Thyroid gland (tissue), 4 donors: ENCODE results near the gene CTBS.

Experiments
- POLR2A ChIP-seq, 2 donors: fragments of 450-650 bp; IDR thresholded peaks; one replicate each; pipeline ENCODE4 v1.6.1; 2017; ENCODE audit warnings: antibody characterized with exemption in 2 of 2, mild to moderate bottlenecking in 2 of 2, moderate library complexity in 1 of 2
- TF ChIP-seq, protein P1 (sequence below), 6 experiments: fragments of 200-600 bp in 3 of 6; fragments of 450-650 bp in 3 of 6; sonication (generic) in 3 of 6; IDR thresholded peaks; one replicate each; pipeline ENCODE4 v1.5.1; 2016 to 2019; ENCODE audit warnings: antibody characterized with exemption in 6 of 6, mild to moderate bottlenecking in 2 of 6, inconsistent platforms in 1 of 6, moderate library complexity in 1 of 6

DNA sequence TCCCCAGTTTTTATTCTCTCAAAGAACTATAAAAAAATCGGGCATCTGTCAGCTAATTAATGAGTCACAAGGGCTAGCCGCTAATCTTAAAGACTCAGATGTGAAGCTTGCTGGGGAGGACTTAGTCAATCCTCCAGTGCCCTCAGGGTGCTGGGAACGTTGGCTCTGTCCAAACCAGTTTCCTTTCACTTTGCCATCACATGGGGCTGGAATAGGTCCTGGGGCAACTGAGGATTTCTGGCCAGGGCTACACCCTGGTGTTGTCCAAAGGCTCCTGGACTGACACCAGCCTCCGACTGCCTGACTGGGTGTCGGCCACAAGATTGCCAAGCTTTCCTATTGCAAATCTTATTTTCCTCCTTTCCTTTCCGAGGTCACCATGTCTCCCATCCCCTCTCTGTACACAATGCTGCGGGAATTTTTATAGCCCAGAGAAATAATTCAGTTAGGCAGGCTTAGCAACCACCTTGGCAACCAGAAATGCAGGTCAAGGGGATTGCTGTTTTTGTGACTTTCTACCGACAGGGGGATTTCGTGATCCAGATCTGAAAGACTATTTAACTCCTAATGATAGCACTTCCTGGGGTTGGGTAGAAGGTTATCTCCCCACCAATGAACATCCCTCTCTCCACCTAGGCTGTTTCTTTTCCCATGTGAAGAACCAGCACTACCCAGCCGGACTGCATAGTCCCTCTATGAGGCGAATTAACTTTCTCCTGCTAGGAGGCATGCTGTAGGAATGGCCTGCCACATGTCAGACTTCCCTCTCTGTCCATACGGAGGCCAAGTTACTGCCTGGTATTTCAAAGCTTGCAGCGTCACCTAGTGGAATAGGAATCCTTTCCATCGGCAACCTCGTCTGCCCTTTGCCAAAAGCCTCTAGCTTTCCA is 29.9 kb upstream of the CTBS start:
- TF ChIP-seq, protein P1, sequence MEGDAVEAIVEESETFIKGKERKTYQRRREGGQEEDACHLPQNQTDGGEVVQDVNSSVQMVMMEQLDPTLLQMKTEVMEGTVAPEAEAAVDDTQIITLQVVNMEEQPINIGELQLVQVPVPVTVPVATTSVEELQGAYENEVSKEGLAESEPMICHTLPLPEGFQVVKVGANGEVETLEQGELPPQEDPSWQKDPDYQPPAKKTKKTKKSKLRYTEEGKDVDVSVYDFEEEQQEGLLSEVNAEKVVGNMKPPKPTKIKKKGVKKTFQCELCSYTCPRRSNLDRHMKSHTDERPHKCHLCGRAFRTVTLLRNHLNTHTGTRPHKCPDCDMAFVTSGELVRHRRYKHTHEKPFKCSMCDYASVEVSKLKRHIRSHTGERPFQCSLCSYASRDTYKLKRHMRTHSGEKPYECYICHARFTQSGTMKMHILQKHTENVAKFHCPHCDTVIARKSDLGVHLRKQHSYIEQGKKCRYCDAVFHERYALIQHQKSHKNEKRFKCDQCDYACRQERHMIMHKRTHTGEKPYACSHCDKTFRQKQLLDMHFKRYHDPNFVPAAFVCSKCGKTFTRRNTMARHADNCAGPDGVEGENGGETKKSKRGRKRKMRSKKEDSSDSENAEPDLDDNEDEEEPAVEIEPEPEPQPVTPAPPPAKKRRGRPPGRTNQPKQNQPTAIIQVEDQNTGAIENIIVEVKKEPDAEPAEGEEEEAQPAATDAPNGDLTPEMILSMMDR (IDR thresholded peaks at IDR 0.05), result no peak
- no peak for TF ChIP-seq POLR2A (IDR thresholded peaks at IDR 0.05)
